GM10266 (cell line): ENCODE results near the gene ITGB8.

Experiments
- DNase-seq: peaks from one replicate; pipeline ENCODE4 v3.0.0; 2012; ENCODE audit errors: extremely low spot score
- CTCF ChIP-seq: IDR thresholded peaks from 2 replicates; pipeline ENCODE4 v1.5.1; 2012; ENCODE audit warnings: mild to moderate bottlenecking, low read depth; ENCODE audit not compliant: control insufficient read depth, insufficient read depth; ENCODE audit errors: missing control alignments

The ITGB8 gene

GRCh38 chr7:20290505-20291111 is 40.1 kb upstream of the ITGB8 start:
- TF ChIP-seq CTCF, result no peak
- no peak for DNase-seq

GRCh38 chr7:20293336-20293735 is 37.4 kb upstream of the ITGB8 start:
- no peak for DNase-seq
- TF ChIP-seq CTCF, result no peak

- DNase-seq, result no peak
- TF ChIP-seq CTCF, result no peak
Measured at GRCh38 chr7:20296444-20296843, 34.3 kb upstream of the ITGB8 start.

- no peak for DNase-seq
- TF ChIP-seq CTCF, result no peak
Measured at GRCh38 chr7:20296901-20297300, 33.8 kb upstream of the ITGB8 start.

GRCh38 chr7:20298486-20298901 is 32.2 kb upstream of the ITGB8 start:
- TF ChIP-seq CTCF, result no peak
- DNase-seq, result no peak

- no peak for DNase-seq
- no peak for TF ChIP-seq CTCF
Measured at GRCh38 chr7:20299145-20299544, 31.6 kb upstream of the ITGB8 start.

- peak; percentile 8 for DNase-seq
- TF ChIP-seq CTCF, result no peak
Measured at GRCh38 chr7:20299647-20300312, 30.9 kb upstream of the ITGB8 start.
